SJSA1 (cell line): ENCODE results near the gene GAB2. TPM values are rescaled to one million over a fixed set of nuclear protein-coding genes. Genes with fewer than 3 reads are reported as not detected.
A peak's percentile ranks its signal among the peaks of the same experiment; 100 is the strongest.

Source experiments
- DNase-seq, 2 experiments: peaks; one replicate each; pipeline ENCODE4 v3.0.0-alpha.2; 2015 to 2020; ENCODE audit warnings: low spot score in 2 of 2, low read depth in 1 of 2
- H3K27ac ChIP-seq: fragments of 250-450 bp; sonication (Bioruptor Pico); 2 replicates; pipeline ENCODE4 v1.5.1; 2020; ENCODE audit warnings: mild to moderate bottlenecking, moderate library complexity
- H3K27me3 ChIP-seq: fragments of 250-450 bp; sonication (Bioruptor Pico); replicated peaks from 2 replicates; pipeline ENCODE4 v1.5.1; 2020; ENCODE audit warnings: mild to moderate bottlenecking, moderate library complexity
- H3K36me3 ChIP-seq: fragments of 250-450 bp; sonication (Bioruptor Pico); 2 replicates; pipeline ENCODE4 v1.5.1; 2020; ENCODE audit warnings: mild to moderate bottlenecking
- H3K4me1 ChIP-seq: fragments of 250-450 bp; sonication (Bioruptor Pico); replicated peaks from 2 replicates; pipeline ENCODE4 v1.6.1; 2021; ENCODE audit warnings: mild to moderate bottlenecking
- H3K4me3 ChIP-seq: fragments of 250-450 bp; sonication (Bioruptor Pico); 2 replicates; pipeline ENCODE4 v1.5.1; 2020; ENCODE audit warnings: mild to moderate bottlenecking
- H3K9me3 ChIP-seq: fragments of 250-450 bp; sonication (Bioruptor Pico); replicated peaks from 2 replicates; pipeline ENCODE4 v1.5.1; 2020; ENCODE audit warnings: mild to moderate bottlenecking
- total RNA-seq: library from RNA; depleted of rRNA; stranded (reverse); fragments of >200 nt; shearing (Covaris generic); gene quantifications from 2 replicates; pipeline ENCODE4 v1.2.3, GENCODE V29; 2014

GAB2 gene
- total RNA-seq, 1 experiment from 2014 or later = 3.2 TPM

- Histone ChIP-seq H3K27ac (no peak overlapping the region), H3K4me1 (no peaks in the 10 kb centered on the region), H3K4me3 (no peak overlapping the region), H3K9me3 (no peaks in the 10 kb centered on the region), H3K27me3 (no peaks in the 10 kb centered on the region), H3K36me3 (no peaks in the 10 kb centered on the region)
- DNase-seq = no peak
Observed at GRCh38 chr11:78330361-78330760, 87.3 kb downstream of the GAB2 start.

DNA sequence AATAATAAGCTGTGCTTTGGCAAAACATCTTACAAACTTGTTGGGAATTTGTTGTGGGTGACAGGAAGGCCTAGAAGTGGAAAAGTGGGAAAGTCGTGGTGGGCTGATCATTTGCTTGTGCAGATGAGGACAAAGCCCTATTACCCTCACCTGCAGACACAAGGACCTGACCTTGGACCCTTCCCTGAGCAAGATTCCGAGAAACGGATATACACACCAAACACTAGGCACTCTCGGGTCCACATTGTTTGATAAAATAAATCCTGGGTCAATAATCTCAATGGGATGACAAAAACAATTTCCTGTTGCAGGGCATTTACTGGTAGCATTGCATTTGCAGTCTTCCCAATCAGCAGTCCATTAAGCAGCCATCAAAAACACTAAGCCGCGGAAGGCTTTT lies 89.7 kb downstream of the GAB2 start:
- Histone ChIP-seq H3K9me3 (no peaks in the 10 kb centered on the region), H3K4me1 (no peaks in the 10 kb centered on the region), H3K4me3 (no peak overlapping the region), H3K27ac (no peak overlapping the region), H3K27me3 (no peaks in the 10 kb centered on the region), H3K36me3 (no peaks in the 10 kb centered on the region)
- DNase-seq = no peak

DNA sequence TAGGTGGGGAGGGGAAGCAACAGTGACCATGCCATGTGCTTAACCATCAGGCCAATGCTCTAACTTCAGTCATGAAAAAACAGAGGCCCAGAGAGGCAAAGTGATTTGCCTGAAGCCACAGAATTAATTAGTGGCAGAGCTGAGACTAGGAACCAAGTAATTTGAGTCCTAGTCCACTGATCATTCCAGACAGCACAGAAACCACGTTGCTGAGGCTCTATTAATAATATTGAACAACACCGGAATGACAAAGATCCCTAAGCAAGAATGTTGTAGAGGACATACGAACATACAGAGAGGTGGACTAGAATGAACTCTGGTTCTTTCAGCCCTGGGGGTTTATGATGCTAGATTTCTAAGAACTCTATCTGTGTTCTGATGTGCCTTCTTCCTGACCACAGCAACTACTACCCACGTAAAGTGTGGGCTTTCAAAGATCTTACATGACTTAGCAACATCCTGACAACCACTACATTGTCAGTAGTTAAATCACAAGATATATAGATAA lies 92.3 kb downstream of the GAB2 start:
- Histone ChIP-seq H3K4me3 (no peak overlapping the region), H3K27ac (no peak overlapping the region), H3K36me3 (no peaks in the 10 kb centered on the region), H3K9me3 (no peaks in the 10 kb centered on the region), H3K4me1 (no peaks in the 10 kb centered on the region), H3K27me3 (no peaks in the 10 kb centered on the region)
- no peak for DNase-seq

GRCh38 chr11:78323363-78323762 lies 94.3 kb downstream of the GAB2 start:
- Histone ChIP-seq H3K36me3 (no peaks in the 10 kb centered on the region), H3K27me3 (no peaks in the 10 kb centered on the region), H3K9me3 (no peaks in the 10 kb centered on the region), H3K4me1 (no peaks in the 10 kb centered on the region), H3K27ac (no peak overlapping the region), H3K4me3 (no peak overlapping the region)
- DNase-seq = no peak

DNA sequence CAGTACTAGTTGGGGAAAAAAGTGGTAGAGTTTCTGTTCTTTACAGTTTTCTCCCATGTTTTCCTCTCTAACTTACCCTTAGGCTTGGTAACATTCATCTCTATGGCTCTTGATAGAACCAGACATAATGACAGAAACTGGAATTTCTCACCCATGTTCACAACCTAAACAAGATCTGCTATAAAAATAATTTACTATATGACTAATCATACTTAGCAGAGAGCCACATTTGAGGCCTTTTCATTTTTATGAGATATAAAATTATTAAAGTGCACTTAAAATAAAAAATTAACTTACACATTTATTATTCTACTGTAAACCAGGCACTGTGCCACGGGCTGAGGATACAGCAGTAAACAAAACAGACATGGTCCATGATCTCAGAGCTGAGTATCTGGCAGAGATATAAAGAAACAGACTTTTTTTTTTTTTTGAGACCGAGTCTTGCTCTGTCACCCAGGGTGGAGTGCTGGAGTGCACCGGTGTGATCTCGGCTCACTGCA lies 98.1 kb downstream of the GAB2 start:
- no peak for DNase-seq
- H3K4me1 ChIP-seq = no peaks in the 10 kb centered on the region
- no peaks in the 10 kb centered on the region for H3K27me3 ChIP-seq
- no peak overlapping the region for H3K27ac ChIP-seq
- H3K36me3 ChIP-seq = no peaks in the 10 kb centered on the region
- H3K9me3 ChIP-seq = no peaks in the 10 kb centered on the region
- H3K4me3 ChIP-seq = no peak overlapping the region

GRCh38 chr11:78318321-78319114 lies 99.1 kb downstream of the GAB2 start:
- no peaks in the 10 kb centered on the region for H3K9me3 ChIP-seq
- no peak overlapping the region for H3K27ac ChIP-seq
- H3K4me3 ChIP-seq = no peak overlapping the region
- no peaks in the 10 kb centered on the region for H3K4me1 ChIP-seq
- DNase-seq = no peak
- no peaks in the 10 kb centered on the region for H3K27me3 ChIP-seq
- H3K36me3 ChIP-seq = no peaks in the 10 kb centered on the region

DNA sequence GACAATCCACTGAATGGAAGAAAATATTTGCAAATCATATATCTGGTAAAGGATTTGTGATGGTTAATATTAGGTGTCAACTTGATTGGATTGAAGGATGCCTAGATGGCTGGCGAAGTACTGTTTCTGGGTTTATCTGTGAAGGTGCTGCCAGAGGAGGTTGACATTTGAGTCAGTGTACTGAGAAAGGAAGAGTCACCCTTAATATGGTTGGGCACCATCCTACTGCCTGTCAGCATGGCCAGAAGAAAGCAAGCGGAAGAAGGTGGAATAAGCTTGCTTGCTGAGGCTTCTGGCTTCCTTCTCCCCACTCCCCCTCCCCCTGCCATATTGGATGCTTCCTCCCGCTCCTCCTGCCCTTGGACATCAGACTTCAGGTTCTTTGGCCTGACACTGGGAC lies 101.9 kb downstream of the GAB2 start:
- H3K4me3 ChIP-seq = no peak overlapping the region
- DNase-seq = no peak
- H3K9me3 ChIP-seq = no peaks in the 10 kb centered on the region
- no peaks in the 10 kb centered on the region for H3K27me3 ChIP-seq
- no peaks in the 10 kb centered on the region for H3K4me1 ChIP-seq
- H3K27ac ChIP-seq = no peak overlapping the region
- H3K36me3 ChIP-seq = no peaks in the 10 kb centered on the region

- no peak for DNase-seq
- no peaks in the 10 kb centered on the region for H3K36me3 ChIP-seq
- H3K9me3 ChIP-seq = no peaks in the 10 kb centered on the region
Observed at GRCh38 chr11:78314762-78315161, 102.9 kb downstream of the GAB2 start.

DNA sequence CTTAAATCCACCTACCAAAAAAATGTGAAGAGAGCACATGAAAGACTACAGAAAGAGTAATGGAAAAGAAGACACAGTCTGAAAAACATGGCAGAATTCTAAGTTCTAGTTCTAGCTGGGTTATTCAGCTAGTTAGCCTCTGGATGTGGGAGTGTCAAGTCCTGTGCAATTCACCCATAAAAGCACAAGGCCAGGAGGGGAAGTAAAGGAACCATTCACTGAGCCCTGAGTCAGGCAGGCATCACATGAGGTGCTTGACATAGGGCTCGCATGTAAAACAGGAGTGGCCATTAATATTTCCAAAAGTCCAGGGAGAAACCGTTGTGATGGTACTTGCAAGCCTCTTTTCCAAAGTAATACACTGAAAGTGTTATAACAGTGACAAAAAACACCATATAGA lies 103.7 kb downstream of the GAB2 start:
- Histone ChIP-seq H3K36me3 (no peaks in the 10 kb centered on the region), H3K27ac (no peak overlapping the region), H3K9me3 (no peaks in the 10 kb centered on the region), H3K4me3 (no peak overlapping the region), H3K4me1 (no peaks in the 10 kb centered on the region), H3K27me3 (no peaks in the 10 kb centered on the region)
- no peak for DNase-seq

More at GRCh38 chr11:78314762-78315161, 102.9 kb downstream of the GAB2 start:
- no peaks in the 10 kb centered on the region for H3K27me3 ChIP-seq
- no peak overlapping the region for H3K27ac ChIP-seq
- H3K4me3 ChIP-seq = no peak overlapping the region
- no peaks in the 10 kb centered on the region for H3K4me1 ChIP-seq

DNA sequence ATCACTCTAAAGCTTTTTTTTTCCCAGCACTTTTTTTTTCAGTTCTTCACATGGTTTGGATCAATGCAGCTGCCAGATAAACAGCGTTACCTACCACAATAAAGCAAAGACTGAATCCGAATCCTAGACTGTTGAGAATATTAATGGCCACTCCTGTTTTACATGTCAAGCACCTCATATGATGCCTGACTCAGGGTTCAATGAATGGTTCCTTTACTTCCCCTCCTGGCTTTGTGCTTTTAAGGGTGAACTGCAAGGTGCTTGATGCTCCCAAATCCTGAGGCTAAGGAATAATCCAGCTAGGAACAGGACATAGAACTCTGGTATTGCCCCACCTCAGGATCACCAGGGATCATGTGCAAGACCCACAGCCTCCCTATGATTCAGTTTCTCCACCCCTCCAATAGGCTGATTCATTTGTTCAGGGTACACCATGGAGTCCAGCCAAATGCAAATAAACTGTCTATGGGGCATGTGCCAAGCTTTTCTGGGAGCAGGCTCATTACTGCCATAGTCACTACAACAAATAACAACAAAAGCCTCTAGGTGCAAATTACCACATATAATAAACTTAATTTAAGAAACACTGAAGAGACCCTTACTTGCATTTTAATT lies 104.3 kb downstream of the GAB2 start:
- Histone ChIP-seq H3K27me3 (no peaks in the 10 kb centered on the region), H3K9me3 (no peaks in the 10 kb centered on the region), H3K27ac (no peak overlapping the region), H3K36me3 (no peaks in the 10 kb centered on the region), H3K4me1 (no peaks in the 10 kb centered on the region), H3K4me3 (no peak overlapping the region)
- no peak for DNase-seq

DNA sequence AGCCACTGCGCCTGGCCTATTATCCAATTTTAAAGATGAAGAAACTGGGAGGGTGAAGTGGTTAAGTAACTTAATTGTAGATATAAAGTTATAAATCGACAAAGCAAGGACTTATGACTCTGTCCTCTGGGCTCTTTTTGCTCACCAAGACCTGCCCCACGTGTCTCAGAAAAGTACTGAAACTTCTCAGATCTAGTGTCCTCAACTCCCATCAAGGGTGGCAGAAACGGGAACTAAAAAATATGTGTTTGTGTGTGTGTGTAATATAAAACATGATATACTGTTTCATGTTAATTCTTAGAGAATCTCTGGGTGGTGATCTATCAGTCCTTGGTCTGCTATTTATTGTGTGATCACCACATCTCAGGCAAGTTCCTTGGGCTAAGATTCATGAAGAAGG lies 104.9 kb downstream of the GAB2 start:
- no peaks in the 10 kb centered on the region for H3K4me1 ChIP-seq
- H3K27ac ChIP-seq = no peak overlapping the region
- H3K4me3 ChIP-seq = no peak overlapping the region
- no peaks in the 10 kb centered on the region for H3K9me3 ChIP-seq
- no peak for DNase-seq
- no peaks in the 10 kb centered on the region for H3K36me3 ChIP-seq
- H3K27me3 ChIP-seq = no peaks in the 10 kb centered on the region

DNA sequence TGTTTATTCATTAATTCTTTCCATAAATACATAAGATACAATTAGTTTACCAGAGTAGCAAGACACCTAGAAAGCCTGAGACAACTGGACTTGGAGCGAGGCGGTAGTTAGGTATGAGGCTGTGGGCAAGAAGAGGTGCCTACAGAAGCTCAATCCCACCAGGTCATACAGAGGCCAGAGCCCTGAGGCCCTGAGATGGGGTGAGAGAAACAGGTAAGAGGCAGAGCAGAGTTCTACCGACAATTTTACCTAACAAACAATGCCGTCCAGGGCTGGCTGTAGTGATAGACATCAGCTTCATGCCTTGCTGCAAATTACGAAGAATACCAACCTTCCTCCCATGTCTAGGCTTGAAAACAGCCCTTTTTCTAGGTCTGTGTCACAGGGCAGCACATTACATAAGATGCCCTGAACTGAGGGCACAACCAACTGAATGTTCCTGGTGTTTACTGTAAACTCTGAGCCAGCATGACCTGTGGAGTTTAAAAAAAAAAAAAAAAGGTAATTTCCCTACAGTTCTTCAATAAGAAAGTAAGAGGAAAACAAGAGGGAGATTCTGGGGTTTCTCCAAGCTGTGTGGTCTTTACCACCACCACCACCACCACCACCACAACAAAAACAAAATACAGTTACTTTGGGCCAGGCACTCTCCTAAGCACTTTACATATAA lies 105.8 kb downstream of the GAB2 start:
- no peaks in the 10 kb centered on the region for H3K27me3 ChIP-seq
- DNase-seq = peak in 1 of 2 experiments; percentile 6
- no peaks in the 10 kb centered on the region for H3K9me3 ChIP-seq
- no peaks in the 10 kb centered on the region for H3K4me1 ChIP-seq
- H3K4me3 ChIP-seq = no peak overlapping the region
- no peaks in the 10 kb centered on the region for H3K36me3 ChIP-seq
- H3K27ac ChIP-seq = no peak overlapping the region

DNA sequence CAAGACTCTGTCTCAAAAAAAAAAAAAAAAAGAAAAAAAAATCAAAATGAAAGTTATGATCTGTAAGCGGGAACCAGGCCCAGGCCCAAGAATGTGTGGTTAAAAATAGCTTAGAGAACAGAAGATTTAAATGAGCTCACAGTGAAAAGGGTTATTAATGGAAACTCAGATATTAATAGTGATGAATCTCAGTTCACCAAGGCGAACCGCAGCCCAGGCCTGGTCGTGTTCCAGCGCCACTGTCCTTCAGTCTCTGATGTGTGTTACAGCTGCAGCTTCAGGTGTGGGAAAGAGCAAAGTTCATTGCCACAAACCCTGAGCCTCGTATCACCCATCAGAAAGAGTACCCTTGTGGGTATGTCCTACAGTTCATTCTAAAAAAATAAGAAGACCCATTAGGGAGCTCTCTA lies 107.1 kb downstream of the GAB2 start:
- no peaks in the 10 kb centered on the region for H3K9me3 ChIP-seq
- no peak overlapping the region for H3K4me3 ChIP-seq
- H3K27ac ChIP-seq = no peak overlapping the region
- H3K36me3 ChIP-seq = no peaks in the 10 kb centered on the region
- H3K27me3 ChIP-seq = no peaks in the 10 kb centered on the region
- no peaks in the 10 kb centered on the region for H3K4me1 ChIP-seq
- DNase-seq = no peak

GRCh38 chr11:78304201-78304600 lies 113.4 kb downstream of the GAB2 start:
- Histone ChIP-seq H3K9me3 (no peaks in the 10 kb centered on the region), H3K27ac (no peak overlapping the region), H3K4me1 (no peaks in the 10 kb centered on the region), H3K4me3 (no peak overlapping the region), H3K36me3 (no peaks in the 10 kb centered on the region), H3K27me3 (no peaks in the 10 kb centered on the region)
- no peak for DNase-seq
